GM21526 (cell line): ENCODE data around the gene CHTOP.

Experiments
- ATAC-seq: cut with Tn5 transposase; IDR thresholded peaks from one replicate; pipeline ENCODE4 v1.9.1; 2021; ENCODE audit warnings: moderate library complexity; ENCODE audit not compliant: unreplicated experiment, low FRiP score

Gene CHTOP

DNA sequence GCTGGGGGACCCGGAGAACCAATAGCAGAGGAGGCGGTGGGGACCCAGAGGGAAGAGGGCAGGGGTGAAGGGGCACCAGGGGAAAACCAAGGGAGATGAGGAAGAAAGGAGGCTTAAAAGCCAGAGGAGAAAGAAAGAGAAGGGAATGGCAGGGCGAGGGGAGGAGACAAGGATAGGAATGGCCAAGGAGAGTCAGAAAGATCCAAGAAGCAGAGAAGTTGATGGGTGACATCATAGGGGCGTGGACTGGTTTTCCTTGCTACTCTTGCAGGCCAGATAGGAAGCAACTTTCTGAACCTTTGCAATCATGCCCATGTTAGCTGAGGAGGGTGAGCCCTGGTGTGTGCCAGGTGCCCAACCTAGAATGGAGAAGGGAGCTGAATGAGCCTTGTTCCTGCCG lies 50.0 kb downstream of the CHTOP start:
- no peak for ATAC-seq

DNA sequence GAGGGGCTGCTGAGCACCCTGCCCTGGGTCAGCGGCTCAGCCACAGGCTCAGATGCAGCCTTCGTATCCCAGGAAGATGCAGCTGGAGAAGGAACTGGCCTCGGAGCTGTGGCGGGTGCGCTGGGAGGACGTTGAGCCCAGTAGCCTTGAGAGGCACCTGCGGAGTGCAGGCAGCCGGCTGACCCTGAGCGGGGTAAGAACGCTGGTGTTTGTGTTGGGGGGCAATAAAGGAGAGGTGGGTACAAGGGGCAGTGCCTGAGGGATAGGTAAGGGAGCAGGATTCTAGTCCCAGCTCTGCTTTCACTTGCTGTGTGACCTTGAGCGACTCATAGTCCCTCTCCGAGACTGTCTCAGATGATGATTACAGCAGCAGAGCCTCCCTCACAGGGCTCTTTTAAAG lies 51.0 kb downstream of the CHTOP start:
- no peak for ATAC-seq

- no peak for ATAC-seq
Measured at GRCh38 chr1:153685544-153686340, 51.9 kb downstream of the CHTOP start.

DNA sequence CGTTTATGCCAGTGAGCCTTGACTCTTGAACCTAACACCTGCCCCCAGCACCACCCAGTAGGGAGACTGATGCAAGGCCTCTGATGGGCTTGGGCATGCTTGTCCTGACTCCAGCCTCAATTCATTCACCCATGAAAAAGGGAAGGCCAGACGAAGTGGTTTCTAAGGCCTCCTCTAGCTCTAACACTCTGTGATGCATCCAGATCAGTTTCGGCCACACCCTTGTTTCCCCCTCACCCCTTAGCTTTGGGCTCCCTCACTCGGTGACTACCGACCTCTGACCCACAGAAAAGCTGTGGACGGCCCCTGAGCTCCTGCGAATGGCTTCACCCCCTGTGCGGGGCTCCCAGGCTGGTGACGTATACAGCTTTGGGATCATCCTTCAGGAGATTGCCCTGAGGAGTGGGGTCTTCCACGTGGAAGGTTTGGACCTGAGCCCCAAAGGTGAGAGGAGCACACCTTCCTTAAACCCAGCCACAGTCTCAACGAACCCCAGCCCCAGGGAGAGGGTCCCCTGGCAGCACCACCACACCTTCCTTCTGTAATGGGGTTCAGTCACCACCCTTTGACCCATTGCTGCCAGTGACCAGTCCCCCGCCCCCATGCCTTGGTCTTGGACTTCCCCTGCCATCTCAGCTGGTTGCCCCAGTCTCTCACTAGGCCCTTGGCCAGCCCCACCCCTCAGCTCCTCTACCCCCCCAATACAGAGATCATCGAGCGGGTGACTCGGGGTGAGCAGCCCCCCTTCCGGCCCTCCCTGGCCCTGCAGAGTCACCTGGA lies 53.7 kb downstream of the CHTOP start:
- no peak for ATAC-seq

GRCh38 chr1:153688276-153688675 lies 54.4 kb downstream of the CHTOP start:
- no peak for ATAC-seq

DNA sequence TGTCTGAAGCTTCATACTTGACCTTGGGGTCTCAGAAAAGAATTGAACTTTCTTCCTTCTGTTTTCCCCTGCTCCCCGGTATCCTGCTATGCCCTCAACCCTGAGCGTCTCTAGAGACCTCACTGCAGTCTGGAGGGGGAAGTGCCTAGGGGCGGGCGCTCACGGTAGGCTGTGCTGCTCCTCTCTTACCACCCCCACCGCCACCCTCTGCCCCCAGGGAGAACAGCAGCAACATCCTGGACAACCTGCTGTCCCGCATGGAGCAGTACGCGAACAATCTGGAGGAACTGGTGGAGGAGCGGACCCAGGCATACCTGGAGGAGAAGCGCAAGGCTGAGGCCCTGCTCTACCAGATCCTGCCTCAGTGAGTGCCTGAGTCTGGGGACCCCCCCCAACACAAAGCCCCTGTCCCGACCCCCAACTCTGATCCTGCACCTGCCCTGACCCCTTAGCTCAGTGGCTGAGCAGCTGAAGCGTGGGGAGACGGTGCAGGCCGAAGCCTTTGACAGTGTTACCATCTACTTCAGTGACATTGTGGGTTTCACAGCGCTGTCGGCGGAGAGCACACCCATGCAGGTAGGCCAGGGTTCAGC lies 55.0 kb downstream of the CHTOP start:
- ATAC-seq: no peak

DNA sequence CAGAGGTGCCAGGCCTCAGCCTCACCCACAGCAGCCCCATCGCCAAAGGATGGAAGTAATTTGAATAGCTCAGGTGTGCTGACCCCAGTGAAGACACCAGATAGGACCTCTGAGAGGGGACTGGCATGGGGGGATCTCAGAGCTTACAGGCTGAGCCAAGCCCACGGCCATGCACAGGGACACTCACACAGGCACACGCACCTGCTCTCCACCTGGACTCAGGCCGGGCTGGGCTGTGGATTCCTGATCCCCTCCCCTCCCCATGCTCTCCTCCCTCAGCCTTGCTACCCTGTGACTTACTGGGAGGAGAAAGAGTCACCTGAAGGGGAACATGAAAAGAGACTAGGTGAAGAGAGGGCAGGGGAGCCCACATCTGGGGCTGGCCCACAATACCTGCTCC lies 59.6 kb downstream of the CHTOP start:
- no peak for ATAC-seq
